AG09309 (cell line): ENCODE measurements around the gene DIAPH3.

Source experiments
- DNase-seq: peaks from one replicate; pipeline ENCODE4 v3.0.0-alpha.2; 2010; ENCODE audit warnings: low read depth
- H3K4me3 ChIP-seq: 2 replicates; pipeline ENCODE4 v1.5.1; 2011; ENCODE audit warnings: mild to moderate bottlenecking, low read depth, low read length, moderate library complexity; ENCODE audit not compliant: control insufficient read depth
- CTCF ChIP-seq: IDR thresholded peaks from 2 replicates; pipeline ENCODE4 v1.5.1; 2011; ENCODE audit warnings: mild to moderate bottlenecking, low read depth, low read length, inconsistent platforms; ENCODE audit not compliant: insufficient read depth, control insufficient read depth; ENCODE audit errors: missing control alignments

The DIAPH3 gene

GRCh38 chr13:59671881-59672280 is 491.8 kb downstream of the DIAPH3 start:
- DNase-seq, result no peak
- no peak for TF ChIP-seq CTCF
- H3K4me3 ChIP-seq, result no peak overlapping the region

- H3K4me3 ChIP-seq, result no peak overlapping the region
- DNase-seq, result no peak
Measured at GRCh38 chr13:59666504-59666903, 497.2 kb downstream of the DIAPH3 start.

GRCh38 chr13:59665732-59666131 is 498.0 kb downstream of the DIAPH3 start:
- no peak for TF ChIP-seq CTCF
- DNase-seq, result no peak
- H3K4me3 ChIP-seq, result no peak overlapping the region

More at GRCh38 chr13:59666504-59666903, 497.2 kb downstream of the DIAPH3 start:
- TF ChIP-seq CTCF, result no peak

GRCh38 chr13:59665184-59665583 is 498.5 kb downstream of the DIAPH3 start:
- no peak overlapping the region for H3K4me3 ChIP-seq
- TF ChIP-seq CTCF, result no peak
- no peak for DNase-seq

- no peak for TF ChIP-seq CTCF
Measured at GRCh38 chr13:59664586-59664985, 499.1 kb downstream of the DIAPH3 start.

GRCh38 chr13:59663707-59664106 is 500.0 kb downstream of the DIAPH3 start:
- H3K4me3 ChIP-seq, result no peak overlapping the region
- no peak for TF ChIP-seq CTCF
- DNase-seq, result no peak

More at GRCh38 chr13:59664586-59664985, 499.1 kb downstream of the DIAPH3 start:
- DNase-seq, result no peak
- no peak overlapping the region for H3K4me3 ChIP-seq

GRCh38 chr13:59660582-59660981 is 503.1 kb downstream of the DIAPH3 start:
- no peak for TF ChIP-seq CTCF
- no peak for DNase-seq

More at GRCh38 chr13:59660582-59660981, 503.1 kb downstream of the DIAPH3 start:
- no peak overlapping the region for H3K4me3 ChIP-seq
